Subcutaneous abdominal adipose tissue (tissue), 5 donors: ENCODE data around the gene MICU1.
"Not testable (repeated sequence)": the region's sequence is repeated elsewhere in the genome, so short reads cannot be mapped to it uniquely, and the experiment has no call there.

Experiments
- H3K27ac ChIP-seq: one replicate; pipeline ENCODE4 v1.7.0; 2013; ENCODE audit warnings: low read depth, mild to moderate bottlenecking, inconsistent platforms, low read length, moderate library complexity
- H3K27me3 ChIP-seq, 5 donors: one replicate each; pipeline ENCODE4 v1.7.0; 2013; ENCODE audit warnings: low read length in 5 of 5, inconsistent platforms in 1 of 5; ENCODE audit not compliant: control insufficient read depth in 5 of 5, insufficient read depth in 4 of 5
- H3K36me3 ChIP-seq, 5 donors: one replicate each; pipeline ENCODE4 v1.7.0; 2013; ENCODE audit warnings: low read length in 5 of 5; ENCODE audit not compliant: control insufficient read depth in 5 of 5, insufficient read depth in 5 of 5
- H3K4me1 ChIP-seq, 5 donors: one replicate each; pipeline ENCODE4 v1.7.0; 2013; ENCODE audit warnings: low read length in 5 of 5, mild to moderate bottlenecking in 3 of 5, moderate library complexity in 1 of 5; ENCODE audit not compliant: control insufficient read depth in 5 of 5, insufficient read depth in 5 of 5
- H3K4me3 ChIP-seq, 5 donors: one replicate each; pipeline ENCODE4 v1.7.0; 2013; ENCODE audit warnings: low read length in 5 of 5, low read depth in 1 of 5
- H3K9ac ChIP-seq, 5 donors: one replicate each; pipeline ENCODE4 v1.7.0; 2013; ENCODE audit warnings: low read length in 5 of 5, mild to moderate bottlenecking in 4 of 5, moderate library complexity in 3 of 5
- H3K9me3 ChIP-seq, 5 donors: one replicate each; pipeline ENCODE4 v1.7.0; 2013; ENCODE audit warnings: low read length in 5 of 5; ENCODE audit not compliant: control insufficient read depth in 5 of 5
- donor health status: healthy.
- donor health status: healthy.
- donor health status: healthy.
- donor health status: healthy.
- donor health status: healthy.

The MICU1 gene

GRCh38 chr10:72353028-72353964 is 272.6 kb downstream of the MICU1 start:
- Histone ChIP-seq H3K27ac (peak overlapping the region; percentile 97), H3K36me3 (peaks cover 0 to 33% (median 28%) of the 10 kb centered on the region in 5 donors), H3K4me3 (peak overlapping the region; percentile 74 to 99 (median 94)), H3K27me3 (no peaks in the 10 kb centered on the region), H3K4me1 (peaks cover 5 to 34% (median 23%) of the 10 kb centered on the region in 5 donors), H3K9me3 (no peaks in the 10 kb centered on the region), H3K9ac (peak overlapping the region; percentile 84 to 99 (median 93))

DNA sequence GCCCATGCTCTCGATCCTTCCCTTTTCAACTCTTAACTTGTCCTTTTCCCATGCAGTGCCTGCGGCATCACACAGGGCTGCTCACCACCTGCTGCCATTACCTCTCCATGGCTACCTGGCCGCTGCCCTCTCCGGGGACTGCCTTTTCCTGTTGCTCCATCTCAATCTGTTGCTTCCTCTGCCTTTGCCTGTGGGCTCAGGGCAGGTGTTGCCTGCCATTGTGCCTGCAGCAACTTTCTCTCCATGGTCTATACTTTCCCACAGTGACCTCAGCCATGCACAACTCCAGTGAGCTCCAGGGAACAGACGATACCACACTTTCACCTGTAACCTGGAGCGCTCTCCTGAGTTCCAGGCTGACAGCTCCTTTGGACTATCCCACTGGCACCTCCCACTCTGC is 274.4 kb downstream of the MICU1 start:
- Histone ChIP-seq H3K4me3 (no peak overlapping the region), H3K27ac (no peak overlapping the region), H3K27me3 (no peaks in the 10 kb centered on the region), H3K9me3 (no peaks in the 10 kb centered on the region), H3K36me3 (peaks cover 0 to 36% (median 33%) of the 10 kb centered on the region in 5 donors), H3K4me1 (peaks cover 5 to 34% (median 23%) of the 10 kb centered on the region in 5 donors), H3K9ac (no peak overlapping the region)

DNA sequence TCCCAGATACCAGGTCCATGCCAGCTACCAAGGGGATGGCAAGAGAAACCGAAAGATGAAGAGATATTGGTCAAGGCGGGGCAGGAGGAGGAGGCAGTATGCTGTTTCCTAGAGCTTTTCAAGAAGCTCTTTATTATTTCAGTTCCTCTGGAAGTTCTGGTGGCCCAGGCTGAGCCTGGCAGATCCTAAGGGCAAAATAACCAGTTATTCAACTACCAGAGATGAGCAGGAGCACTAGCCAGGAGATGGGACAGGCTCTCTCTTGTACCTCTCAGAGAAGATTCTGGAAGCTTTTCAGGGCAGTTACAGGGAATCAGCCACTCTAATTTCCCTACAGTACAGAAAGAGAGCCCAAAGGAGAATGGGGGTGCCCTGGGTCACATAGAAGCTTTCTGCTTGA is 276.4 kb downstream of the MICU1 start:
- H3K27ac ChIP-seq: no peak overlapping the region
- peaks cover 5 to 28% (median 17%) of the 10 kb centered on the region in 5 donors for H3K4me1 ChIP-seq

DNA sequence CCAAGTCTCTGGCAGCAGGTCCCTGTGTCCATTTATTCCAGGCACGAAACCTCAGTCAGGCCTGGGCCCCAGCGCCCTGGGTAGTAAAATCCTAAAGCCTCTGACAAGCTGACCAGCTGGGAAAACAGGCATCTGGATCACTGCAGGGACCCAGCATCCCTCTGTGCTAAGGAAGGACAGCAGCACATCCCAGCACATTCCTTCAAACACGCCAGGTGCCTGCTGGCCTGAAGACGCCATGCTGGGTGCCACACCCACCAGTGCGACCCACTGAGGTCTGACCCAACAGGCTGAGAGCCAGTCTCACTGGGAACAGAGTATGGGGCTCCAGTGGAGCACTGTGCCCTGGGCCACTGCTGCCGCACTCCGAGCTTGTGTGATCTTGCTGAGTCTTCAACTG is 277.6 kb downstream of the MICU1 start:
- H3K36me3 ChIP-seq: peaks cover 0 to 53% (median 51%) of the 10 kb centered on the region in 5 donors
- H3K4me1 ChIP-seq: peaks cover 1 to 19% (median 8%) of the 10 kb centered on the region in 5 donors
- no peak overlapping the region for H3K9ac ChIP-seq
- H3K4me3 ChIP-seq: no peak overlapping the region
- no peaks in the 10 kb centered on the region for H3K9me3 ChIP-seq
- H3K27ac ChIP-seq: no peak overlapping the region
- no peaks in the 10 kb centered on the region for H3K27me3 ChIP-seq

More for the DNA sequence above, 276.4 kb downstream of the MICU1 start:
- H3K9me3 ChIP-seq: no peaks in the 10 kb centered on the region
- peaks cover 0 to 42% (median 40%) of the 10 kb centered on the region in 5 donors for H3K36me3 ChIP-seq
- no peaks in the 10 kb centered on the region for H3K27me3 ChIP-seq
- H3K4me3 ChIP-seq: no peak overlapping the region
- H3K9ac ChIP-seq: no peak overlapping the region

DNA sequence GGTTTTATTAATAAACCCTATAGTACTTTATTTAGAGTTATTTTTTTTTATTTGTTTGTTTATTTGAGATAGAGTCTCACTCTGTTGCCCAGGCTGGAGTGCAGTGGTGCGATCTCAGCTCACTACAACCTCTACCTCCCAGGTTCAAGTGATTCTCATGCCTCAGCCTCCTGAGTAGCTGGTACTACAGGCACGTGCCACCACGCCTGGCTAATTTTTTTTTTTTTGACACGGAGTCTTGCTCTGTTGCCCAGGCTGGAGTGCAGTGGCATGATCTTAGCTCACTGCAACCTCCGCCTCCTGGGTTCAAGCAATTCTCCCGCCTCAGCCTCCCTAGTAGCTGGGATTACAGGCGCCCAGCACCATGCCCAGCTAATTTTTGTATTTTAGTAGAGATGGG is 279.8 kb downstream of the MICU1 start:
- not testable (repeated sequence) for H3K4me3 ChIP-seq, H3K9ac ChIP-seq, H3K27ac ChIP-seq, H3K9me3 ChIP-seq, H3K27me3 ChIP-seq, H3K4me1 ChIP-seq
- H3K36me3 ChIP-seq: peaks cover 0 to 70% (median 64%) of the 10 kb centered on the region in 5 donors

DNA sequence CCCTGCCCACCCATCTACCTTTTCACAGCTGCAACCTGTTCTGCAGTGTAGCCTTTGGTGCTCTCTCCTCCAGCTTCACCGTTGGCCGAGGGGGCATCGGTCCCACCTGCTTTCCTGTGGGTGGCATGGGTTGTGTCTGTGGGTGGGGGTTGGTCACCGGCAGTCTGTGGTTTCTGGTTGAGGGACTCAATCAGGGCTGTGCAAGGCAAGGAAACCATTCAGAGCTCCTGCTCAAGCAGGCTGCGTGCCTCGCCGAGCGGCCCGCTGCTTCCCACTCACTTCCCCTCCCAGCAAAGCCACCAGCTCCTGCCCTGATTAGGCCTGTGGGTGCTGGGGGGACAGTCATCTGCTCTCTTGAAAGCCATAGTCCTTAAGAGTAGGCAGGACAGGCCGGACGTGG is 280.9 kb downstream of the MICU1 start:
- Histone ChIP-seq H3K9me3 (no peaks in the 10 kb centered on the region), H3K27me3 (no peaks in the 10 kb centered on the region), H3K36me3 (peaks cover 0 to 68% (median 61%) of the 10 kb centered on the region in 5 donors), H3K4me1 (peaks cover 0 to 5% (median 0%) of the 10 kb centered on the region in 5 donors), H3K4me3 (no peak overlapping the region), H3K9ac (no peak overlapping the region), H3K27ac (no peak overlapping the region)

- no peak overlapping the region for H3K27ac ChIP-seq
- peaks cover 0 to 5% (median 0%) of the 10 kb centered on the region in 5 donors for H3K4me1 ChIP-seq
These were observed 283.0 kb downstream of the MICU1 start for GRCh38 chr10:72342911-72343310.

GRCh38 chr10:72340510-72341261 is 285.2 kb downstream of the MICU1 start:
- Histone ChIP-seq H3K9ac (no peak overlapping the region), H3K36me3 (peaks cover 2 to 76% (median 60%) of the 10 kb centered on the region in 5 donors), H3K4me3 (no peak overlapping the region), H3K4me1 (peaks cover 8 to 22% (median 15%) of the 10 kb centered on the region in 5 donors), H3K9me3 (no peaks in the 10 kb centered on the region), H3K27me3 (no peaks in the 10 kb centered on the region), H3K27ac (no peak overlapping the region)

More at GRCh38 chr10:72342911-72343310, 283.0 kb downstream of the MICU1 start:
- Histone ChIP-seq H3K9me3 (no peaks in the 10 kb centered on the region), H3K9ac (no peak overlapping the region), H3K27me3 (no peaks in the 10 kb centered on the region), H3K36me3 (peaks cover 0 to 63% (median 53%) of the 10 kb centered on the region in 5 donors), H3K4me3 (no peak overlapping the region)

- H3K36me3 ChIP-seq: peaks cover 2 to 68% (median 54%) of the 10 kb centered on the region in 5 donors
- no peaks in the 10 kb centered on the region for H3K27me3 ChIP-seq
- H3K9me3 ChIP-seq: no peaks in the 10 kb centered on the region
- H3K4me1 ChIP-seq: peaks cover 18 to 46% (median 36%) of the 10 kb centered on the region in 5 donors
- no peak overlapping the region for H3K4me3 ChIP-seq
- H3K27ac ChIP-seq: no peak overlapping the region
- no peak overlapping the region for H3K9ac ChIP-seq
These were observed 287.7 kb downstream of the MICU1 start for GRCh38 chr10:72338180-72338579.
